Measurements from ENCODE around the gene MYO5A. TPM values are rescaled to one million over a fixed set of nuclear protein-coding genes. Genes with fewer than 3 reads are reported as not detected.

Gene MYO5A
- total RNA-seq, 1 donor from 2014 or later: 11.4 TPM

- no peak for DNase-seq (ENCODE audit: low spot score)
- intact Hi-C loops (cut with DNase I): no loop called here
Observed at GRCh38 chr15:52317688-52318087, 211.0 kb downstream of the MYO5A start.

GRCh38 chr15:52317022-52317421 is 211.7 kb downstream of the MYO5A start:
- DNase-seq (ENCODE audit: low spot score): no peak
- intact Hi-C loops (cut with DNase I): no loop called here

GRCh38 chr15:52309154-52309548 is 219.5 kb downstream of the MYO5A start:
- DNase-seq (ENCODE audit: low spot score): no peak
- intact Hi-C loops (cut with DNase I): no loop called here

GRCh38 chr15:52308446-52309153 is 220.1 kb downstream of the MYO5A start:
- intact Hi-C loops (cut with DNase I): no loop called here
- DNase-seq (ENCODE audit: low spot score): no peak

- intact Hi-C loops (cut with DNase I): no loop called here
- no peak for DNase-seq (ENCODE audit: low spot score)
Observed at GRCh38 chr15:52307847-52308246, 220.8 kb downstream of the MYO5A start.

GRCh38 chr15:52306270-52306669 is 222.4 kb downstream of the MYO5A start:
- intact Hi-C loops (cut with DNase I): no loop called here

GRCh38 chr15:52303093-52303772 is 225.4 kb downstream of the MYO5A start:
- no peak for DNase-seq (ENCODE audit: low spot score)

More at GRCh38 chr15:52306270-52306669, 222.4 kb downstream of the MYO5A start:
- no peak for DNase-seq (ENCODE audit: low spot score)

GRCh38 chr15:52301265-52301847 is 227.3 kb downstream of the MYO5A start:
- intact Hi-C loops (cut with DNase I): no loop called here

More at GRCh38 chr15:52303093-52303772, 225.4 kb downstream of the MYO5A start:
- intact Hi-C loops (cut with DNase I): no loop called here

GRCh38 chr15:52295421-52296001 is 233.2 kb downstream of the MYO5A start, which contains the start of gene MYO5C:
Gene MYO5C (minus strand): TSS chr15:52295804. CDS start chr15:52295636, 168 bp downstream.
- DNase-seq (ENCODE audit: low spot score): peak; percentile 81
- intact Hi-C loops (cut with DNase I): no loop called here

More at GRCh38 chr15:52301265-52301847, 227.3 kb downstream of the MYO5A start:
- DNase-seq (ENCODE audit: low spot score): no peak

- DNase-seq (ENCODE audit: low spot score): no peak
- intact Hi-C loops (cut with DNase I): no loop called here
Observed at GRCh38 chr15:52294881-52295420, 233.7 kb downstream of the MYO5A start.

- intact Hi-C loops (cut with DNase I): no loop called here
- DNase-seq (ENCODE audit: low spot score): no peak
Observed at GRCh38 chr15:52292780-52293392, 235.8 kb downstream of the MYO5A start.

- no peak for DNase-seq (ENCODE audit: low spot score)
- intact Hi-C loops (cut with DNase I): no loop called here
Observed at GRCh38 chr15:52291204-52291603, 237.5 kb downstream of the MYO5A start.

- intact Hi-C loops (cut with DNase I): no loop called here
- no peak for DNase-seq (ENCODE audit: low spot score)
Observed at GRCh38 chr15:52290800-52291199, 237.9 kb downstream of the MYO5A start.

GRCh38 chr15:52290329-52290728 is 238.4 kb downstream of the MYO5A start:
- intact Hi-C loops (cut with DNase I): no loop called here
- DNase-seq (ENCODE audit: low spot score): no peak

- no peak for DNase-seq (ENCODE audit: low spot score)
- intact Hi-C loops (cut with DNase I): no loop called here
Observed at GRCh38 chr15:52289629-52290081, 239.0 kb downstream of the MYO5A start.

GRCh38 chr15:52288986-52289385 is 239.7 kb downstream of the MYO5A start:
- DNase-seq (ENCODE audit: low spot score): no peak
- intact Hi-C loops (cut with DNase I): no loop called here

GRCh38 chr15:52288051-52288942 is 240.4 kb downstream of the MYO5A start:
- intact Hi-C loops (cut with DNase I): no loop called here
- no peak for DNase-seq (ENCODE audit: low spot score)

- intact Hi-C loops (cut with DNase I): no loop called here
- DNase-seq (ENCODE audit: low spot score): no peak
Observed at GRCh38 chr15:52287114-52287513, 241.6 kb downstream of the MYO5A start.
